ENCODE results near the gene TNN. TPM values are rescaled to one million over a fixed set of nuclear protein-coding genes. Genes with fewer than 3 reads are reported as not detected.

Gene TNN
- total RNA-seq, 4 donors from 2014 or later, result 0.19 to 6.9 (median 0.40) TPM

GRCh38 chr1:175045097-175045496, 22.5 kb upstream of the TNN start:
- TF ChIP-seq, protein P1, sequence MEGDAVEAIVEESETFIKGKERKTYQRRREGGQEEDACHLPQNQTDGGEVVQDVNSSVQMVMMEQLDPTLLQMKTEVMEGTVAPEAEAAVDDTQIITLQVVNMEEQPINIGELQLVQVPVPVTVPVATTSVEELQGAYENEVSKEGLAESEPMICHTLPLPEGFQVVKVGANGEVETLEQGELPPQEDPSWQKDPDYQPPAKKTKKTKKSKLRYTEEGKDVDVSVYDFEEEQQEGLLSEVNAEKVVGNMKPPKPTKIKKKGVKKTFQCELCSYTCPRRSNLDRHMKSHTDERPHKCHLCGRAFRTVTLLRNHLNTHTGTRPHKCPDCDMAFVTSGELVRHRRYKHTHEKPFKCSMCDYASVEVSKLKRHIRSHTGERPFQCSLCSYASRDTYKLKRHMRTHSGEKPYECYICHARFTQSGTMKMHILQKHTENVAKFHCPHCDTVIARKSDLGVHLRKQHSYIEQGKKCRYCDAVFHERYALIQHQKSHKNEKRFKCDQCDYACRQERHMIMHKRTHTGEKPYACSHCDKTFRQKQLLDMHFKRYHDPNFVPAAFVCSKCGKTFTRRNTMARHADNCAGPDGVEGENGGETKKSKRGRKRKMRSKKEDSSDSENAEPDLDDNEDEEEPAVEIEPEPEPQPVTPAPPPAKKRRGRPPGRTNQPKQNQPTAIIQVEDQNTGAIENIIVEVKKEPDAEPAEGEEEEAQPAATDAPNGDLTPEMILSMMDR (IDR thresholded peaks at IDR 0.05), result no peak
- no peak for DNase-seq (ENCODE audit: low spot score)
- ATAC-seq (ENCODE audit: low FRiP score), result no peak

GRCh38 chr1:175045519-175045918, 22.1 kb upstream of the TNN start:
- DNase-seq (ENCODE audit: low spot score) (no peak), ATAC-seq (ENCODE audit: low FRiP score) (no peak)
- TF ChIP-seq, protein P1 (IDR thresholded peaks at IDR 0.05), result no peak

- no peak for ATAC-seq (ENCODE audit: low FRiP score)
- DNase-seq (ENCODE audit: low spot score), result no peak
- TF ChIP-seq, protein P1 (IDR thresholded peaks at IDR 0.05), result no peak
Observed at GRCh38 chr1:175050992-175051391, 16.6 kb upstream of the TNN start.

DNA sequence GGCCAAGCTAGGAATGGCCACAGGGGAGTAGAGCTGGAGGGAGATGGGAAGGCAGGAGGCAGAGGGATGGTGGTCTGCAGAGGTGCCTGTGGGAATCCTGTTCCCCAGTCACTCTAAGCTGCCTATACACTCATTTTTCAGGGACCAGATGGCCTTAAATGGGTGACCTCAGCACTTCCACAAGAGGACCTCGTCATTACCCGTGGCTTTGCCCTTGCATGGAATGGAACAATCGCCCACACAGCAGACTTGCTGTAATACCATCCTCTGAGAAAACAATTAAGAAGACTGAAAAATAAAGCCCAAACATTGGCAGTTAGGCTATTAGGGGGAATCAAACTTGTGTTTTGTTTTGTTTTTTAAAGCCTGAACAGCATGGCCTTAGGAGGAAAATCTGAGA, 12.9 kb upstream of the TNN start:
- TF ChIP-seq, protein P1 (IDR thresholded peaks at IDR 0.05), result no peak
- ATAC-seq (ENCODE audit: low FRiP score), result no peak
- no peak for DNase-seq (ENCODE audit: low spot score)

DNA sequence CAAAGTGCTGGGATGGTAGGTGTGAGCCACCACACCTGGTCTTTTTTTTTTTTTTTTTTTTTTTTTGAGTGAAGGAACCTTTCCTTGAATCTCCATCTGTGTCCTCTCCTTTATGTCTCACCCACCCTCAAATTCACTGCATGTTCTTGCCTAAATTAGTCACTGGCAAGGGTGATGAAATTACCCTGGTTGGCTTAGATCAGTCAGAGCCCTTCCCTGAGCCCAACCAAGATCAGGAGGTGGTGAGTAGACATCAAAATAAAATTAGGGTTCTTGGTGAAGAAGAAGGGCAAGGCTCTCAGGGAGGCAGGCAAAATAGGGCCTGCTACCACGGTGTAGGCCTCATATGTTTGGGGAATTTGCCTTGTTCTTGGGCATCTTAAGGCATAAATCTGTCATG, 5.3 kb upstream of the TNN start:
- DNase-seq (ENCODE audit: low spot score) (no peak), ATAC-seq (ENCODE audit: low FRiP score) (no peak)
- TF ChIP-seq, protein P1 (IDR thresholded peaks at IDR 0.05), result no peak

DNA sequence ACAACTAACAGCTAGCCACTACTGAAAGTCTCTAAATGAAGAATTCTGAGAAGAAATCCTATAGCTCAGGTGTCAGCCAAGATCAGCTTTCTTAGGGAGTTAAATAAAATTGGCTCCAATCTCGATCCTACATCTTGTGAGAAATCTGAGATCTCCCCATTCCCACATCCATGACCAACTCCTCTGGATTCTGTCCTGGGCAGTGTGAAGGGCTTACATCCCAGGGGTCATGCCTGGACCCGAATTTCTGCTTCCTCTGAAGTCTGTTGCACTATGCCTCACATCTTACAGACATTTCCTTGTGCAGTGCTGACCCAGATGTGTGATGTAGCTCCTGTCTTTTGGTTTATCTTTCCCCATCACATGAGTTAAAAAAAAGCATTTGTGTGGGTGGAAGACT, 4.8 kb upstream of the TNN start:
- DNase-seq (ENCODE audit: low spot score), result no peak
- no peak for ATAC-seq (ENCODE audit: low FRiP score)
- TF ChIP-seq, protein P1 (IDR thresholded peaks at IDR 0.05), result no peak

- ATAC-seq (ENCODE audit: low FRiP score) (no peak), DNase-seq (ENCODE audit: low spot score) (no peak)
- TF ChIP-seq, protein P1 (IDR thresholded peaks at IDR 0.05), result no peak
Observed at GRCh38 chr1:175070818-175071217, 3.2 kb downstream of the TNN start.
